ENCODE results near the gene PGLYRP3. TPM values are rescaled to one million over a fixed set of nuclear protein-coding genes. Genes with fewer than 3 reads are reported as not detected.
"Not testable (repeated sequence)": the region's sequence is repeated elsewhere in the genome, so short reads cannot be mapped to it uniquely, and the experiment has no call there.

PGLYRP3 gene
- polyA plus RNA-seq, 3 donors = not detected

GRCh38 chr1:153349363-153350320 lies 36.9 kb upstream of the PGLYRP3 start:
- no peak for DNase-seq

DNA sequence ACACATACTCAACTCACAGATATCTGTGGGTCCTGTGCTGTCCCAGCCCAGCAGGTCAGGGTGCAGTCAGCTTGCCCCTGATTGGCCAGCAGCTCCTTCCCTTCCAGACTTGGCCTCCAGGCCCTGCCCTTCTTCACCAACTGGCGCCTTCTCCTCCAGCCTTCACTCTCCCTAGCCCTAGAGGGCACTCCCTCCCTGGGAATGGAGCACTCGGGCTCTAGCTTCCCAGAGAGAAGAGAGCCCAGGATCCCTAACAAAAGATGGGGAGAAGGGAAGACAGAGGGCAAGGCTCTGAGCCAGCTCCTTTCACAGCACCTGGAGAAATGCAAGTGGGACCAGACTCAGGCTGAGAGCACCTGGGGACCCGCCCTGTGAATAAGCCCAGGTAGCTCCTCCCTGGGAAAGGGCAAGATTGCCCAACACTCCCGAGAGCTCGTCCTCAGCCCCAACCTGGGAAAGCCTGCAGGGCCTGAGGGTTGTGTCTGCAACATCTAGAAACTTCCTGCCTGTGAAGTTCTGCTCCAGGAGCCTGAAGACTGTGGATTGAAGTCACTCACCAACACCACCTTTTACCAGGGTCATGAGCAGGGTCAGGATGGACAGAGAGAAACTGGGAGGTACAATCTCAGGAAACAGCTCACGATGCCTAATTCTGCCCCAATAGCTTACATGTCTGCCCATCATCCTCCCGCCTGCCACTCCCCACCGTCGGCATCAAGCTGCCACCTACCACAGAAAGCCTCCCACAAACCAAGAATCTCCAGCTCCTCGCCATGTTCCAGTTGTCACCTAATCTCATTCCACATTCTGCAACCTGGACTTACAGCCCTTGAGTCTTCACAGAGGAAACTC lies 36.0 kb upstream of the PGLYRP3 start, which contains the start of gene PGLYRP4:
TSS of gene PGLYRP4 (minus strand) at position 331 of the 852 bp plus-strand sequence. CDS start 909 bp downstream, outside the sequence.
- no peak for DNase-seq

DNA sequence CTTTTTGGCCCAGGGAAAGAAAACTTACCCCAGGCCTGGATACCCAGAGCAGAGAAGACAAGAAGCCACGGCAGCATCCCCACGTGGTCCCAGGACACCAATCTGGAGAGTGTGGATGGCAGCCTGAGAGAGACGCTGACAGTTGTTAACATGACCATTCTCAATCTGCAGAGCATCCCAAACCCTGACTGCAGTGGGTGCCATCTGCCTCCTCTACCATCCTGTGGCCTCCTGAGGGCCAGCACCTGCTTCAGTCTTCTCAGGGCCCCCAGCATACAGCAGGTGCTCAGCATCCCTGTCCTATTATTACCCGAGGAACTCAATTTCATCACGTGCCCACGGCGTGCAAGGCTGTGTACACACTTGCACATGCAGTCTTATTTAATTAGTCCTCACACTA lies 35.1 kb upstream of the PGLYRP3 start:
- DNase-seq = no peak

DNA sequence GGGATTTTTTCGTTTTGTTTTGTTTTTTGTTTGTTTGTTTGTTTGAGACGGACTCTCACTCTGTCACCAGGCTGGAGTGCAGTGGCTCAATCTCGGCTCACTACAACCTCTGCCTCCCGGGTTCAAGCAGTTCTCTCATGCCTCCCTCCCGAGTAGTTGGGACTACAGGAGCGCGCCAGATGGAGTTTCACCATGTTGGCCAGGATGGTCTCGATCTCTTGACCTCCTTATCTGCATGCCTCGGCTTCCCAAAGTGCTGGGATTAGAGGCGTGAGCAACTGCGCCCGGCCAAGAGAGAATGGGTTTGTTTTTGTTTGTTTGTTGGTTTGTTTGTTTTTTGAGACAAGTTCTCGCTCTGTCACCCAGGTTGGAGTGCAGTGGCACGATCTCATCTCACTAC lies 34.3 kb upstream of the PGLYRP3 start:
- not testable (repeated sequence) for DNase-seq

GRCh38 chr1:153346077-153346723 lies 33.4 kb upstream of the PGLYRP3 start:
- DNase-seq = no peak

DNA sequence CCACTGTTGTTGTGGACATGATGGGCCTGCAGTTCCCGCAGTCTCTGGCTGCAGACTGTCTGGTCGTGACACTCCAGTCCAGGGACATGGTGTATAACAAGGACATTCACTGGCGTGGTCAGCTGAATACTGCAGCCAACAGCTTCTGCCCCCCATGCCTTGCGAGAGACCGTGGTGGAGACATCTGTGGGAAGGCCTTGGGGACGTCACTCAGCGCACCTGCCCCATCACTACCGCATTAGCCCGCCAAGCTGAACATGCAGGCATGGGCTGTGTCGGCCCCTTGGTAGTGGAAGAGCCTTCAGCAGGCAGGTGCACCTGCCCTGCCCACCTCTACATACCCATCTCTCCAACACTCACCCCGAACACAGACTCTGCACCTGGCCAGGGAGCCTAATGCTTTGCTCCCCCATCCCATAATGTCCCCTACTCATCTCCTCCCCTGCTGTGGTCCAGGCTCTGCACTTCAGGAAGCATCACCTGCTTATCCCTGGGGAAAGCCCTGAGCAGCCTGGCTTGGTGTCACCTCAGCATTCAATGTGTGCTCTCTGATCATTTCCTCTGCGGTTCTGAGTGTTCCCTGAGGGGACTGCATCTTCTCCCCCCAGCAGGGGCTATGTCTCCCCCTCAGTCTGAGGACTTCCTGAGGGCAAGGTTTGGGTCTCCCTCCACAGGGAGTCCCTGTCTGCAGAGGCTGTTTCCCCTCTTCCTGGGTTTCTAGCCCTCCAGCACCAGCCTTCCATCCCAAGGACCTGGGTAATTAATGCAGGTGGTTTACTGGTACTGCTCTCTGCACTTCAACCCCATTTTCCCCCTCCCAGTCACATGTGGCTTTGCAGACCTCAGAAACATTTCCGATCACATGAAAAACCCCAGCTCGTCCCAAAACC lies 32.7 kb upstream of the PGLYRP3 start:
- no peak for DNase-seq

DNA sequence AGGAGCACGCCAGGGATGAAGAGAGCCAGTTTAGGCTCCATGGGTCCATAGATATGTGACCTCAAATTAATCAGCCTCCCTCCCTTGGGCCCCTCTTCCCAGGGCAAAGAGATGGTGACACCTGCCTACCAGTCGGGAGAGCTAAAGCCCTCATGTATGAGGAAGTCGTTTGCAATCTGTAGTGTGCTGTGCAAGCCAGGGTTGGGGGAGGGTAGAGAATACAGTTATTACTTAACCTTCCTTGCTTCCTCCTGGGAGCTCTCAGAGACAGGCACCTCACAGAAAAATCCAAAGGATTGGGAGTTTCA lies 31.9 kb upstream of the PGLYRP3 start:
- no peak for DNase-seq

DNA sequence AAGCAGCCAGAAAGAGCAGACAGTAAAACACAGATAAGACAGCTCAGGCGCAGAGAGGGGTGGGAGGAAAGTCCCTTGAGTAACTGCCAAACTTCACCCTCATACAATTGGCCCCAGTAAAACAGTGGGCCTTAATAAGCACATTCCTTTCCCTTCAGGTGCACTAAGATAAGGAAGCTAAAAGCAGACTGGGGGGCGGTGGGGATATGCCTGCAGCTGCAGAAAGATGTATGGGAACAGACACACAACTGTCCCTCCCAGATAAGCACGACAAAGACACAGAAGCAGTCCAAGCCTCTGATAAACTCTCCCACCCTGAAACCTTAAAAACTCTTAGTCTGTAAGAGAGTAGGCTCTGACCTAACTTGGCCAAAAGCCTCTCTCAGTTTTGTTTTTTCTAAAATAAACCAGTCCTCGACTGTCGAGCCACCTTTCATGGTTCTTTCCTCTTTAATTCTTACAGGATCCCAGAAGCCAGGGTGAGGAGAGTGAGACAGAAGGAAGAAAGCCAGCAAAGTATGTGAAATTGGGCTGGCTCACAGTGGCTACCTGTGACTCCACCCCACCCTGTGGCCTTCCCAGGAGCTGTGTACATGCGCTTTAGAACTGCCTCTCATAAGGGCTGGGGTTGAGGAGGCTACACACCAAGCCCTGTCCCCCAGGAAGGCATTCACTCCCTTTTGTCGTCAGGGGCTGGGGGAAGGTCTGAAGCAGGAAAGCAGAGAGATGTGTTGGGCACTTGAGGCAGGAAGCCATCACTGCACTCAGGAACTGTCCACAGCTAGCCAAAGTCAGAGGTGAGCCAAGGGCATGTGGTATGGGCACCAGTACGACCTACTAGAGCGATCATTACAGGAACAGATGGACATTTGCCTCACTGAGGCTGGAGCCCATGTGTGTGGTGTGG lies 31.3 kb upstream of the PGLYRP3 start:
- DNase-seq = no peak

- no peak for DNase-seq
These were observed 30.4 kb upstream of the PGLYRP3 start for GRCh38 chr1:153343040-153343681.

- no peak for DNase-seq
These were observed 29.4 kb upstream of the PGLYRP3 start for GRCh38 chr1:153342178-153342577.

DNA sequence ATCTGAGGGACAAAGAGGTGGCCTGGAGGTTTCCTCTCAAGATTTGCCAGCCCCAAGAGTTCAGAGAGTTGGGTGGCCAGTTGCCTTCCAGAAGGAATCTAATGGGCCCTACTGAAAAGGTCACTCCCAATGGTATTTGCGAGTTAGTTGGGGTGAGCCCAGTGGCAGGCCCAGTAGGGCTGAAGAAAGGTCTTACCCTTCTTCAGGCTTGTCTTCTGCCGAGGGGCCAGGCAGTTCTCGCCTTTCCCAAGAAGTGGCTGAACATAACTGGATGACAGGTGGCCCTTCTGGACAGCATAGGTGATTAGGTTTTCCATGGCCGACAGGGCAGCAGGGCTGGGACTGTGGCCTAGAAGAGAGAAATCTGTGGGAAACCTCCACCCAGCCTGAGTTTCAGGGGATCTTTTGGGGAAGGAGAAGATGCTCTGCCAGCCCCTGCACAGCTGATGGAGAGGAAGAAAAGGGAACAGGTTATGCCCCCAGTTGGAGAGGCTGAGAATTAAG lies 28.7 kb upstream of the PGLYRP3 start:
- DNase-seq = no peak

- DNase-seq = no peak
These were observed 27.6 kb upstream of the PGLYRP3 start for GRCh38 chr1:153340356-153340755.

GRCh38 chr1:153339802-153340201 lies 27.1 kb upstream of the PGLYRP3 start:
- DNase-seq = no peak

- DNase-seq = no peak
These were observed 25.5 kb upstream of the PGLYRP3 start for GRCh38 chr1:153337980-153338853.

DNA sequence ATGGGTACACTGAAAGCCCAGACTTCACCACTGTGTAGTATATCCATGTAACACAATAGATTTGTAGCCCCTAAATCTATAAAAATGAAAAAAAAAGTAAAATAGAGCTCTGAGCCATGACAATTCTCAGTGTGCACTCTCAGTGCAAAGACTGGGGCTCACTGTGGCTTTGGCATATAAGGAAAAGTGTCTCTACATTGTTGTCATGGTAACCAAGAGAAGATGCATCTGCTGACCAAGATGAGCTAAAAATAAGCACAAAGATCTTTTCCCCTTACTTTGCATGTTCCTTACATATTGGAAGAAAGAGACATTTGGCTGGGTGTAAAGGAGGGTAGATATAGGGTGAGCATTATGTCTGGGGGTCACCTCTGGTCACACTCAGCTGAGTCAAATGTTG lies 23.9 kb upstream of the PGLYRP3 start:
- DNase-seq = no peak

GRCh38 chr1:153333902-153334301 lies 21.1 kb upstream of the PGLYRP3 start:
- DNase-seq = no peak

- no peak for DNase-seq
These were observed 12.2 kb upstream of the PGLYRP3 start for GRCh38 chr1:153324912-153325311.

DNA sequence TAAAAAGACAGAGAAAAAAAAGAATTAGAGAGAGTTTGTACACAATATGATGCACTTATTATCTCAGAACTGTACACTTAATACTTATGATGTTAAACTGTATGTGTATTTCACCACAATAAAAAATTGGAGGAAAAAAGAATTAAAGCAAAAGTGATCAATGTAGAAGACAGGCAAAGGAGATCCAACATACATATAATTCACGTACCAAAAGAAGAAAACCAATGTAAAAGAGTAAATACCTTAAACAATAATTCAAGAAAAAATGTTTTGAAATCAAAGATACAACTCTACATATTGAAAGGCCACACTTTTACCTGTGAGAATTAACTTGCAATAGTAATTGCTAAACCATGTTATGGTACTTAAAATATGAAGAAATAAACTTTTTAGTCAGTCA lies 9.8 kb upstream of the PGLYRP3 start:
- DNase-seq = no peak
